HepG2 (cell line): Measurements from ENCODE around the gene TUG1. TPM values are rescaled to one million over a fixed set of nuclear protein-coding genes. Genes with fewer than 3 reads are reported as not detected.

ENCODE experiments used
- AGO2 ChIP-seq: fragments of 200-400 bp; formaldehyde crosslinking; optimal IDR thresholded peaks from 2 replicates; pipeline ENCODE3; 2017; ENCODE audit warnings: mild to moderate bottlenecking, low read depth, low read length, moderate library complexity
- IKZF1 ChIP-seq: fragments of 450-650 bp; IDR thresholded peaks from 2 replicates; pipeline ENCODE4 v1.7.1; 2016
- MIER2 ChIP-seq: IDR thresholded peaks from 2 replicates; pipeline ENCODE4 v1.6.1; 2016; ENCODE audit warnings: missing biosample characterization, missing genetic modification reagents
- PAX8 ChIP-seq: sonication (generic); formaldehyde crosslinking; IDR thresholded peaks from 2 replicates; pipeline ENCODE4 v1.8.0; 2022; ENCODE audit warnings: mild to moderate bottlenecking, missing genetic modification reagents, borderline replicate concordance
- POLR2G ChIP-seq: fragments of 200-400 bp; formaldehyde crosslinking; IDR thresholded peaks from 2 replicates; pipeline ENCODE4 v1.6.1; 2018; ENCODE audit warnings: mild to moderate bottlenecking, low read depth, low read length, moderate library complexity
- SKI ChIP-seq: fragments of 450-650 bp; IDR thresholded peaks from one replicate; pipeline ENCODE4 v1.6.1; 2018; ENCODE audit warnings: mild to moderate bottlenecking; ENCODE audit not compliant: partially characterized antibody
- ZNF296 ChIP-seq: sonication (generic); formaldehyde crosslinking; conservative IDR thresholded peaks from 2 replicates; pipeline ENCODE4 v1.5.0; 2020; ENCODE audit warnings: mild to moderate bottlenecking, missing genetic modification reagents
- ZNF543 ChIP-seq: sonication (generic); formaldehyde crosslinking; IDR thresholded peaks from 2 replicates; pipeline ENCODE4 v1.4.0; 2020; ENCODE audit warnings: mild to moderate bottlenecking, missing genetic modification reagents
- ZNF703 ChIP-seq: sonication (generic); formaldehyde crosslinking; IDR thresholded peaks from 2 replicates; pipeline ENCODE4 v1.5.1; 2020; ENCODE audit warnings: missing genetic modification reagents, mild to moderate bottlenecking, moderate library complexity, borderline replicate concordance
- polyA plus RNA-seq, 8 experiments: library from polyadenylated mRNA; depleted of rRNA in 3 of 8; stranded (reverse) in 7 of 8; unstranded in 1 of 8; fragments of >200 nt; fragmentation: Illumina TruSeq in 4 of 8; extraction: Trizol in 4 of 8; gene quantifications; 2 replicates each; pipeline versions ENCODE4 v1.2.1 to v1.2.3, GENCODE V29; 2011 to 2016; ENCODE audit warnings: low read depth in 4 of 8, missing spikeins in 1 of 8, mixed read lengths in 1 of 8; ENCODE audit not compliant: insufficient read depth in 1 of 8
- total RNA-seq, 5 experiments: library from RNA; depleted of rRNA; stranded (reverse); fragments of >200 nt; fragmentation: Illumina TruSeq; extraction: Trizol; gene quantifications; 2 replicates each; pipeline ENCODE4 v1.2.3, GENCODE V29; 2016; ENCODE audit warnings: low read depth in 1 of 5
- TF ChIP-seq, protein P1 (sequence below): sonication (generic); formaldehyde crosslinking; IDR thresholded peaks from 2 replicates; pipeline ENCODE4 v1.4.0; 2020; ENCODE audit warnings: mild to moderate bottlenecking, missing genetic modification reagents
- TF ChIP-seq, protein P2 (sequence below): sonication (generic); formaldehyde crosslinking; IDR thresholded peaks from 2 replicates; pipeline ENCODE4 v1.4.0; 2020; ENCODE audit warnings: mild to moderate bottlenecking, missing genetic modification reagents
- TF ChIP-seq, protein P3 (sequence below): sonication (generic); formaldehyde crosslinking; IDR thresholded peaks from 2 replicates; pipeline ENCODE4 v1.5.0; 2020; ENCODE audit warnings: mild to moderate bottlenecking, missing genetic modification reagents, borderline replicate concordance

The TUG1 gene
- total and polyA plus RNA-seq, 2 of the 13 experiments (the other 11 are each of a cell fraction or from before 2014, with no cell fraction given), result 35.2 to 122 TPM

DNA sequence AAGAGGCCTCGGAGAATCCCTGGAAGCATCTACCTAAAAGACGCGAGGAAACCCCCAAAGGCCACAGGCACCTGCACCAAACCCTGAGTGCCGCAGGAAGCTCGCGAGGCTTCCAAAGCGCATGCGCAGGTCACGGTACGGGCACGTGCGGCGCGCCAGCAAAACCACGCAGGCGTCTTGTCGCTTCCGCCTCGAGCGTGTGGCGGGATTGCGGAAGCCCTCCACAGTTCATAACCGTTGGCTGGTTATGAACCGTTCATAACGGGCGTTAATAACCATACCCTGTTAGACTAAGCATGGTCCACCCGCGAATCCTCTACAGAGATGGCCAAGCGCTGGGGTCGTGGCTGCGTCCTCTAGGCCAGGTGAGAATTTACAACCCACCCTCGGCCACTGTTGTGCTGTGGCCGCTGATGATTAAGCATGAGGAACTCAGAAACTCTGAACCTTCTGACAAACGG, 46.9 kb upstream of the TUG1 start (continued):
- TF ChIP-seq AGO2 (peak; percentile 92), PAX8 (no peak), ZNF296 (CRISPR knock-in tag) (no peak), ZNF543 (CRISPR knock-in tag) (no peak), IKZF1 (no peak), MIER2 (CRISPR knock-in tag) (no peak), POLR2G (peak; percentile 38), ZNF703 (no peak), SKI (no peak)
- TF ChIP-seq, protein P1, sequence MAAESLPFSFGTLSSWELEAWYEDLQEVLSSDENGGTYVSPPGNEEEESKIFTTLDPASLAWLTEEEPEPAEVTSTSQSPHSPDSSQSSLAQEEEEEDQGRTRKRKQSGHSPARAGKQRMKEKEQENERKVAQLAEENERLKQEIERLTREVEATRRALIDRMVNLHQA, result no peak
- TF ChIP-seq, protein P2, sequence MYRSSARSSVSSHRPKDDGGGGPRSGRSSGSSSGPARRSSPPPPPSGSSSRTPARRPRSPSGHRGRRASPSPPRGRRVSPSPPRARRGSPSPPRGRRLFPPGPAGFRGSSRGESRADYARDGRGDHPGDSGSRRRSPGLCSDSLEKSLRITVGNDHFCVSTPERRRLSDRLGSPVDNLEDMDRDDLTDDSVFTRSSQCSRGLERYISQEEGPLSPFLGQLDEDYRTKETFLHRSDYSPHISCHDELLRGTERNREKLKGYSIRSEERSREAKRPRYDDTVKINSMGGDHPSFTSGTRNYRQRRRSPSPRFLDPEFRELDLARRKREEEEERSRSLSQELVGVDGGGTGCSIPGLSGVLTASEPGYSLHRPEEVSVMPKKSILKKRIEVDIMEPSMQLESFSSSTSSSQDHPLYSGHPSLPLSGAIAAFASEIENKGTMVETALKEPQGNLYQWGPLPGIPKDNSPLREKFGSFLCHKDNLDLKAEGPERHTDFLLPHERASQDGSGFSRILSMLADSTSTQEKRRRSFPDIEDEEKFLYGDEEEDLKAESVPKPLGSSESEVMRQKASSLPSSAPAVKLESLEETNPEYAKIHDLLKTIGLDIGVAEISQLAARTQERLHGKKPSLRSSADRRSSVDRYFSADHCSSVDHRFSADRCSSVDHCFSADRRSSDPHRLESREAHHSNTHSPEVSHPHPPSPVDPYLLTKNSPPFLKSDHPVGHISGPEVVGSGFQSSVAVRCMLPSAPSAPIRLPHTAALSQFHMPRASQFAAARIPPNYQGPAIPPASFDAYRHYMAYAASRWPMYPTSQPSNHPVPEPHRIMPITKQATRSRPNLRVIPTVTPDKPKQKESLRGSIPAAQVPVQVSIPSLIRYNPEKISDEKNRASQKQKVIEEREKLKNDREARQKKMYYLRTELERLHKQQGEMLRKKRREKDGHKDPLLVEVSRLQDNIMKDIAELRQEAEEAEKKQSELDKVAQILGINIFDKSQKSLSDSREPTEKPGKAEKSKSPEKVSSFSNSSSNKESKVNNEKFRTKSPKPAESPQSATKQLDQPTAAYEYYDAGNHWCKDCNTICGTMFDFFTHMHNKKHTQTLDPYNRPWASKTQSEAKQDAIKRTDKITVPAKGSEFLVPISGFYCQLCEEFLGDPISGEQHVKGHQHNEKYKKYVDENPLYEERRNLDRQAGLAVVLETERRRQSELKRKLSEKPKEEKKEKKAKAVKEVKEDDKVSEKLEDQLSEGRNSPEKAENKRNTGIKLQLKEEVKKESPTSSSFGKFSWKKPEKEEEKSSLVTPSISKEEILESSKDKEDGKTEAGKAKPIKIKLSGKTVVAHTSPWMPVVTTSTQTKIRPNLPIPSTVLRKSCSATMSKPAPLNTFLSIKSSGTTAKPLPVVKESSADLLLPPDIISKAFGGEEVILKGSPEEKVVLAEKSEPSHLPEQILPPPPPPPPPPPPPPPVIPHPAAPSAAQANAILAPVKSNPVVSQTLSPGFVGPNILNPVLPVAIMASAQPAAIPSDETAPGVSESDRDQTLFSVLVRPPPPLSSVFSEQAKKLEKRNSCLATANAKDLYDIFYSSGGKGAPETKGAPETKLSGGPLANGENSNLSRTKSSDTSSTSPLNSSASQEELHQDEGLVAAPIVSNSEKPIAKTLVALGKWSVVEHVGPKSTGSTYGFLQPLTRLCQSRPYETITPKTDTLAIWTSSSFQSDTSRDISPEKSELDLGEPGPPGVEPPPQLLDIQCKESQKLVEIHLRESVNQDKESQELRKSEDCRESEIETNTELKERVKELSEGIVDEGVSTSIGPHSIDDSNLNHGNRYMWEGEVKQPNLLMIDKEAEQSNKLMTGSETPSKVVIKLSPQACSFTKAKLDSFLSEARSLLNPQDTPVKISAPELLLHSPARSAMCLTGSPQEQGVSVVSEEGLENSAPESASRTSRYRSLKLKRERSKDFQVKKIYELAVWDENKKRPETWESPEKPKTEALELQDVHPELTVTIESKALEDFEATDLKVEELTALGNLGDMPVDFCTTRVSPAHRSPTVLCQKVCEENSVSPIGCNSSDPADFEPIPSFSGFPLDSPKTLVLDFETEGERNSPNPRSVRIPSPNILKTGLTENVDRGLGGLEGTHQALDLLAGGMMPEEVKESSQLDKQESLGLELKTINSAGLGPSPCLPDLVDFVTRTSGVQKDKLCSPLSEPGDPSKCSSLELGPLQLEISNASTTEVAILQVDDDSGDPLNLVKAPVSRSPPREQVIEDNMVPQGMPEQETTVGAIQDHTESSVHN, result no peak
- TF ChIP-seq, protein P3, sequence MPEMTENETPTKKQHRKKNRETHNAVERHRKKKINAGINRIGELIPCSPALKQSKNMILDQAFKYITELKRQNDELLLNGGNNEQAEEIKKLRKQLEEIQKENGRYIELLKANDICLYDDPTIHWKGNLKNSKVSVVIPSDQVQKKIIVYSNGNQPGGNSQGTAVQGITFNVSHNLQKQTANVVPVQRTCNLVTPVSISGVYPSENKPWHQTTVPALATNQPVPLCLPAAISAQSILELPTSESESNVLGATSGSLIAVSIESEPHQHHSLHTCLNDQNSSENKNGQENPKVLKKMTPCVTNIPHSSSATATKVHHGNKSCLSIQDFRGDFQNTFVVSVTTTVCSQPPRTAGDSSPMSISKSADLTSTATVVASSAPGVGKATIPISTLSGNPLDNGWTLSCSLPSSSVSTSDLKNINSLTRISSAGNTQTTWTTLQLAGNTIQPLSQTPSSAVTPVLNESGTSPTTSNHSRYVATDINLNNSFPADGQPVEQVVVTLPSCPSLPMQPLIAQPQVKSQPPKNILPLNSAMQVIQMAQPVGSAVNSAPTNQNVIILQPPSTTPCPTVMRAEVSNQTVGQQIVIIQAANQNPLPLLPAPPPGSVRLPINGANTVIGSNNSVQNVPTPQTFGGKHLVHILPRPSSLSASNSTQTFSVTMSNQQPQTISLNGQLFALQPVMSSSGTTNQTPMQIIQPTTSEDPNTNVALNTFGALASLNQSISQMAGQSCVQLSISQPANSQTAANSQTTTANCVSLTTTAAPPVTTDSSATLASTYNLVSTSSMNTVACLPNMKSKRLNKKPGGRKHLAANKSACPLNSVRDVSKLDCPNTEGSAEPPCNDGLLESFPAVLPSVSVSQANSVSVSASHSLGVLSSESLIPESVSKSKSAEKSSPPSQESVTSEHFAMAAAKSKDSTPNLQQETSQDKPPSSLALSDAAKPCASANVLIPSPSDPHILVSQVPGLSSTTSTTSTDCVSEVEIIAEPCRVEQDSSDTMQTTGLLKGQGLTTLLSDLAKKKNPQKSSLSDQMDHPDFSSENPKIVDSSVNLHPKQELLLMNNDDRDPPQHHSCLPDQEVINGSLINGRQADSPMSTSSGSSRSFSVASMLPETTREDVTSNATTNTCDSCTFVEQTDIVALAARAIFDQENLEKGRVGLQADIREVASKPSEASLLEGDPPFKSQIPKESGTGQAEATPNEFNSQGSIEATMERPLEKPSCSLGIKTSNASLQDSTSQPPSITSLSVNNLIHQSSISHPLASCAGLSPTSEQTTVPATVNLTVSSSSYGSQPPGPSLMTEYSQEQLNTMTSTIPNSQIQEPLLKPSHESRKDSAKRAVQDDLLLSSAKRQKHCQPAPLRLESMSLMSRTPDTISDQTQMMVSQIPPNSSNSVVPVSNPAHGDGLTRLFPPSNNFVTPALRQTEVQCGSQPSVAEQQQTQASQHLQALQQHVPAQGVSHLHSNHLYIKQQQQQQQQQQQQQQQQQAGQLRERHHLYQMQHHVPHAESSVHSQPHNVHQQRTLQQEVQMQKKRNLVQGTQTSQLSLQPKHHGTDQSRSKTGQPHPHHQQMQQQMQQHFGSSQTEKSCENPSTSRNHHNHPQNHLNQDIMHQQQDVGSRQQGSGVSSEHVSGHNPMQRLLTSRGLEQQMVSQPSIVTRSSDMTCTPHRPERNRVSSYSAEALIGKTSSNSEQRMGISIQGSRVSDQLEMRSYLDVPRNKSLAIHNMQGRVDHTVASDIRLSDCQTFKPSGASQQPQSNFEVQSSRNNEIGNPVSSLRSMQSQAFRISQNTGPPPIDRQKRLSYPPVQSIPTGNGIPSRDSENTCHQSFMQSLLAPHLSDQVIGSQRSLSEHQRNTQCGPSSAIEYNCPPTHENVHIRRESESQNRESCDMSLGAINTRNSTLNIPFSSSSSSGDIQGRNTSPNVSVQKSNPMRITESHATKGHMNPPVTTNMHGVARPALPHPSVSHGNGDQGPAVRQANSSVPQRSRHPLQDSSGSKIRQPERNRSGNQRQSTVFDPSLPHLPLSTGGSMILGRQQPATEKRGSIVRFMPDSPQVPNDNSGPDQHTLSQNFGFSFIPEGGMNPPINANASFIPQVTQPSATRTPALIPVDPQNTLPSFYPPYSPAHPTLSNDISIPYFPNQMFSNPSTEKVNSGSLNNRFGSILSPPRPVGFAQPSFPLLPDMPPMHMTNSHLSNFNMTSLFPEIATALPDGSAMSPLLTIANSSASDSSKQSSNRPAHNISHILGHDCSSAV (CRISPR knock-in tag), result no peak
